ENCODE results near the gene AQP3.
"Not testable (repeated sequence)": the region's sequence is repeated elsewhere in the genome, so short reads cannot be mapped to it uniquely, and the experiment has no call there.

Gene AQP3

GRCh38 chr9:33446946-33447798 lies at the start of gene AQP3:
AQP3 (minus strand) TSS chr9:33447593; CDS start chr9:33447530, 63 bp downstream.
- no peak for DNase-seq

- not testable (repeated sequence) for DNase-seq
Measured at GRCh38 chr9:33493819-33494218, 46.4 kb upstream of the AQP3 start.

GRCh38 chr9:33489066-33489465 lies 41.7 kb upstream of the AQP3 start:
- DNase-seq = no peak

GRCh38 chr9:33485312-33485711 lies 37.9 kb upstream of the AQP3 start:
- not testable (repeated sequence) for DNase-seq

GRCh38 chr9:33480976-33481375 lies 33.6 kb upstream of the AQP3 start:
- DNase-seq = no peak

- DNase-seq = no peak
Measured at GRCh38 chr9:33480106-33480505, 32.7 kb upstream of the AQP3 start.

- no peak for DNase-seq
Measured at GRCh38 chr9:33476503-33476902, 29.1 kb upstream of the AQP3 start.

GRCh38 chr9:33475357-33475756 lies 28.0 kb upstream of the AQP3 start:
- DNase-seq = no peak

GRCh38 chr9:33473643-33474352 lies 26.4 kb upstream of the AQP3 start, which contains the start of gene NOL6:
NOL6 (minus strand) TSS chr9:33473924; CDS start chr9:33473842, 82 bp downstream.
- DNase-seq = peak; percentile 82

- no peak for DNase-seq
Measured at GRCh38 chr9:33472881-33473615, 25.7 kb upstream of the AQP3 start.

GRCh38 chr9:33472171-33472880 lies 24.9 kb upstream of the AQP3 start:
- no peak for DNase-seq

GRCh38 chr9:33471361-33471760 lies 24.0 kb upstream of the AQP3 start:
- no peak for DNase-seq

GRCh38 chr9:33469891-33470290 lies 22.5 kb upstream of the AQP3 start:
- no peak for DNase-seq

GRCh38 chr9:33468797-33469621 lies 21.6 kb upstream of the AQP3 start:
- no peak for DNase-seq

GRCh38 chr9:33468215-33468730 lies 20.9 kb upstream of the AQP3 start:
- DNase-seq = no peak

- DNase-seq = no peak
Measured at GRCh38 chr9:33467526-33467925, 20.1 kb upstream of the AQP3 start.

- DNase-seq = no peak
Measured at GRCh38 chr9:33466565-33467495, 19.4 kb upstream of the AQP3 start.

- no peak for DNase-seq
Measured at GRCh38 chr9:33465596-33466564, 18.5 kb upstream of the AQP3 start.

GRCh38 chr9:33465096-33465495 lies 17.7 kb upstream of the AQP3 start:
- no peak for DNase-seq
